DMS114 treated with DMSO at 0.1 percent for 48 hours (cell line): ENCODE results near the gene ISOC1.

Experiments
- DNase-seq: peaks from one replicate; lab custom pipeline; 2025; ENCODE audit not compliant: unreplicated experiment; lab: John Stamatoyannopoulos, UW

The ISOC1 gene

GRCh38 chr5:129094924-129095899, 663 bp downstream of the ISOC1 start:
- DNase-seq: no peak

- no peak for DNase-seq
Observed at GRCh38 chr5:129096382-129096991, 1.9 kb downstream of the ISOC1 start.

DNA sequence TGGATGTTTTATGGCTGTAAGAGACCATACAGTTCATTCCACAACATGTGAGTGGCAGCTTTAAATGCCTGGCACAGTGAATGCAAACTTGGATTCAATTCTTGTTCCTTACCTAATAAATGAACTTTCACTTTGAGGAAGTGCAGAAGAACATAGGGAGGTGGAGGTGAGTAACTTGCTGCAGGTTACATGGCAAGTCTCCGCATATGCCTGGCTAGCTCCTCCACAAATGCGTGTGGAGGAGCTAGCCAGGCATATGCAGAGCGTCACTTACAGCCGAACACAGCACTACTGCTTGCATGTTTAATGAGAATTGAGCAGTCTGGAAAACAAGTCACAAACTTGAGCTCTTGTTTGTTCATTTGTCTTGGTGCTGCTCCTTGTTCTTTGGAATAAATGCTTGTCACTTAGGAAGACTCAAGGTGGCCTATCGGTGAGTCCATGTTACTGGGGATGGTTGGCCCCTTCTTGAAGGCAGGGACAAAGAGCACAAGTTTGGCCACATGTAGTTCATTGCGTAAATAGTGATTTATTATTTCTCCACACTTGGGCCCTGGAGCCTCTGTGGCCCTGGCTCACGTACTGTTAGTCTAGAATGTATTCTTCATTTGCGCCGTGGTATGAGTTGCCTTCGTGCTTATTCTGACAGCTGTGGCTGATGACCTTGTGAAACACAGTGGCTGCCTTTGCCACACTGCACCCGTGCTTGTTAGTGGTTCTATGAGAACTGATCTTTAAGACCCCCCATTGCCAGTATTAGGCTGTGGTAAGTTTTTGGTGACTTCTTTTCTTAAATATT, 3.1 kb downstream of the ISOC1 start:
- no peak for DNase-seq

DNA sequence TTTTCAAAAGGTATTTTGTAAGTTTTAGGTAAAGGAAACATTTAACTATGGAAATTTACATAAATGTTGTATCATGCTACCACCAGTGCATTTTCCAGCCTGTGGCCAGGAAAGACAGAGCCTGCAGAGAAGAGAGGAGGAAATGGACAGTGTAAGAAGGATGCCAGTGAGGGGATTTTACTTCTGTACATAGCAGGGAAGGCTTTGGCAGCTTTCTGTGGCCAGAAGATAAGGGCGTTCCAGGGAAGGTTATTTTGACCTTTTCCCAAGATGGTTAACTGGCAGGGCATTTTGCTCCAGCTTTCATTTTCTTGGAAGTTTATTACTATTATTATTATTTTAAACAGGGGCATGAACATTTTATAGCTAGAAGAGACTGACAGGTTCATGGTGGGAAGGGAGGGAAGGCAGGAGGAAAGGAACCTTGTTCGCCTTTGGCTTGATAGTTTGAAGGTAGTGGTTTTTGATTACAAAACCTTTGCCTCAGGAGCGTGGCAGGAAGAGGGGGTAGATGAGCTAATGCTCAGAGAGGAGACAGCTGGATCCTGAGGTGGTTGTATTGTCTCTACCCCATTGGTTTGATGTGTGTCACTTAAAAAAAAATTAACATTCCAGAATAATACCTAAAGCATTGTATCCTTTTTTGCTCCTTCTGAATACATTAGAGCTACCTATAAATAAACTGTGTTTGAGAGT, 4.1 kb downstream of the ISOC1 start:
- DNase-seq: no peak

- DNase-seq: no peak
Observed at GRCh38 chr5:129099184-129099569, 4.6 kb downstream of the ISOC1 start.

DNA sequence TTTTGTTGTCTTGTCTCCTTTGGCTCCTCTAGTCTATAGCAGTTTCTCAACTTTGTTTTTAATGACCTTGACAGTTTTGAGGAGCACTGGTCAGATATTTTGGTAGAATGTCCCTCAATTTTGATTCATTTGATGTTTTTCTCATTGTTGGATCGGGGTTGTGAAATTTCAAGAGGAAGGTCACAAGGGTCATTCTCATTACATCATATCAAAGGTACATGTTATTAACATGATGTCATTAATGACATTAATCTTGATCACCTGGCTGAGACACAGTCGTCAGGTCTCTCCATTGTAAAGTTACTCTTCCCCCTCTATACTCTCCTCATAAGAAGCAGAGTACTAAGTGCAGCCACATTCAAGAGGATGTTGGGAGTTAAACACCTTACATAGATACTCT, 7.2 kb downstream of the ISOC1 start:
- no peak for DNase-seq

DNA sequence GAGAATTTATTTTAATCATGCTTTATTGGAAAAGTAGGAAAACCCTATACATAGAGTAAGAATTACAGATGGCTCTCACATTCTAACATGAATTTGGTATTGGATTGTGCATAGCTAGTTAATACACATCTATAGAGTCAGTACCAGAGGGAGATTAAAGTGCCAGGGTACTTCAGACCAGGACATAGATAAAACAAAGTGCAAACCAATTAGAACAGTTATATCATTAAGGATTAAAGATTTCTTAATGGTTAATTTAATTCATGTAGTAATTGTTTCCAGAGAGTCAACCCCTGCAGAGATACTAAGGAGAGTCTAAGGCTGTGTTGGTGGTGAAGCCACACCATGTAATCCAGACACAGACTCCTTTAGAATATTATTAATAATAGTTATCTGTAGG, 8.8 kb downstream of the ISOC1 start:
- no peak for DNase-seq

DNA sequence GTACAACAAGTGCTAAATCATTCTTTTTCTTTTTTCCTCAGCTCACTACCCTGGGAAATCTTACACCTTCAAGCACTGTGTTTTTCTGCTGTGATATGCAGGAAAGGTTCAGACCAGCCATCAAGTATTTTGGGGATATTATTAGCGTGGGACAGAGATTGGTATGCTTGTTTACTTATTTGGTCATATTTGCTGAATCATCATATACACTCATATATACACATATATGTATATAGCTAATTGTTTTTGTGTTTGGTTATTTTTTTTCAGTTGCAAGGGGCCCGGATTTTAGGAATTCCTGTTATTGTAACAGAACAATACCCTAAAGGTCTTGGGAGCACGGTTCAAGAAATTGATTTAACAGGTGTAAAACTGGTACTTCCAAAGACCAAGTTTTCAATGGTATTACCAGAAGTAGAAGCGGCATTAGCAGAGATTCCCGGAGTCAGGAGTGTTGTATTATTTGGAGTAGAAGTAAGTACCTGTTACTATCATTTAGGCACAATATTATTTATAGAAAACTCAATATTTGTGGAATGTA, 10.4 kb downstream of the ISOC1 start:
- no peak for DNase-seq

DNA sequence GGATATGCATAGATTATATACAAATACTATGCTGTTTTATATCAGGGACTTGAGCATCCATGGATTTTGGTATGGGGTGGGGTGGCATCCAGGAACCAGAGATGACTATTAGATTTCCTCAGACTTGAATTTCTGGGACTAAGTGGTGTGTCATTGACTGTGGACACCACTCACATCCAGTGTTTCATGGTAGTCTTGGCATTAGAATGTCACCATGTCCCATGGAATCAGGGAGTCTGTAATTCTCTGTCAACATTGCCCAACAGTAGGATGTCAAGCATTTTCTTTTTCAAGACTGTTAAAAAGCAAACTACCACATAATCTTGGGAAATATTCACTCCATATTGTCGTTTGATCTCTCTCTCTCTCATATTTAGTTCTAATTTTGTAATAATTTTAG, 13.1 kb downstream of the ISOC1 start:
- no peak for DNase-seq

- DNase-seq: no peak
Observed at GRCh38 chr5:129110742-129111141, 16.2 kb downstream of the ISOC1 start.

DNA sequence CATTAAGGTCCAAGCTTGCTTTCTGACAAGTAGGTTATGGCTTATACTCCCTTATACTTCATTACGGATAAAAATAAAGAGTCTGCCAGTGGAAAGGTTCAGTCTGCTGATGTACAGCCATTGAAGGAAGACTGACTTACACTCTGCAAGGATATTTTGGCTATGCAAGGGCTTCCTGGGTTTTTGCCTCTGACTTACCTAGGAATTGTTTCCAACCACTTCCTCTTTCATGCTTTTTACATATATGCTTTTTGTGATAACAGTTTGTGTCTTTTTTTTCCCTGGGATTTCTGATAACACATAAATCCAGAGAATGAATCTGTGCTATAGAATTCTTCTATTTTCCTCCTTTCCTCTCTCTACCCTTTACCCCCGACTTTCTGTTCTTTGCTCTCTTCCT, 16.8 kb downstream of the ISOC1 start:
- DNase-seq: no peak

GRCh38 chr5:129112295-129112694, 17.7 kb downstream of the ISOC1 start:
- no peak for DNase-seq

DNA sequence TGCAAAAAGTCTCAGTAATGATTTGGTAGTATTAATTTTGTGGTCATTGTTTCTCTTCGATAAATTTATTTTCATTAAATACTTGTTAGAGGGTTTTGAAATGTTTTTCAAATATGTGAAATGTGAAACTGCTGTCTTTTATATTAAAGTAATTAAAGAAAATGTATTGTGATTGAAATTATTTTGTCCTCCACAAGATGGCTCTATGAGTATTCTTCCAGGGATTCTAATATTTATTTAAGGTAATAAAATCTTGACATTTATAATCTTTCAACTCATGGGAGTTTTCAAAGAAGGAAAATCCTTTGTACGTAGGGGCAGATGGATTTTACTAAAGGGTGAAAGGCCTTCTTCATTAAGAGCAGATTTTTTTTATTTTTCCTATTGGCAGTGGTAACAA, 19.3 kb downstream of the ISOC1 start:
- DNase-seq: no peak

DNA sequence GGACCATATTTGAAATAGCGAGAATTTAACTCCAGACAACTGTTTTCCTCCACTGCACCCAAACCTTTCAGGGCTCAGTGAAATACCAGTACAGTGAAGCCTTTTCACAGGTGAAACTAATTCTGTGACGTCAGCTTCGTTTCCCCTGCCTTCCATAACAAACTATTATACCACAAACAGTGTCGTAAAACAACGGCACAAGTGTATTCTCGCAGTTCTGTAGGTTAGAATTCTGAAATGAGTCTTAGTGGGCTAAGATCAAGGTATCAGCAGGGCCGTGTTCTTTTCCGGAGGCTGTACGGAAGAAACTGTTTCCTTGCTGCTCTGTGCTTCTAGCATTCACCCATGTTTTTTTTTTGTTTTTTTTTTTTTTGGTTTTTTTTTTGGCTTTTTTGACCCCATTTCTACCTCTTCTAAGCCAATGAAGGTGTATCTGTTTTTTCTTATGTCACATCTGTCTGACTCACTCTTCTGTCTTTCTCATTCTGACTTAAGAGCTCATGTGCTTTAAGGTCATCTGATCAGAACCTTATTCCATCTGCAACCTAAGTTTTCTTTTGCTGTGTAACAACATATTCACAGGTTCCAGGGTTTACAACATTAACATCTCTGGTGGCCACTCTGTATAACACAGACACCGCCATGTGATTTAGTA, 20.1 kb downstream of the ISOC1 start:
- DNase-seq: no peak

GRCh38 chr5:129115680-129116079, 21.1 kb downstream of the ISOC1 start:
- no peak for DNase-seq

GRCh38 chr5:129116797-129117196, 22.2 kb downstream of the ISOC1 start:
- no peak for DNase-seq

- DNase-seq: no peak
Observed at GRCh38 chr5:129118405-129118804, 23.9 kb downstream of the ISOC1 start.

DNA sequence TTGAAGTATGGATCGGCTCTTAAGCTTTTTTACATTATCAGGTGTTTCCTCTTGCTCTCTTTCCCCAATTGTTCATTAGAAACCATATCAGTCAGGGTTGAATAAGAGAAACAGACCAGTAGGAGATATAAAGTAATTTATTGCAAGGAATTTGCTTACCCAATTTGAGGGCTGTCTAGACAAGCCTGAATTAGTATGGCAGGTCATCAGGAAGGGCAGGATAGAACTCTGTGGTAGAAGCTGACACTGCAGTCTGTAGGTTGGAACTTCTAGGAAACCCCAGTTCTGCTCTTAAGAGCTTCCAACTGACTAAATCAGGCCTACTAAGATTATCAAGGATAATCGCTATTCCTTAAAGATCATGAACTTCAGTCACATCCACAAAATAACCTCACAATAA, 24.3 kb downstream of the ISOC1 start:
- DNase-seq: no peak

DNA sequence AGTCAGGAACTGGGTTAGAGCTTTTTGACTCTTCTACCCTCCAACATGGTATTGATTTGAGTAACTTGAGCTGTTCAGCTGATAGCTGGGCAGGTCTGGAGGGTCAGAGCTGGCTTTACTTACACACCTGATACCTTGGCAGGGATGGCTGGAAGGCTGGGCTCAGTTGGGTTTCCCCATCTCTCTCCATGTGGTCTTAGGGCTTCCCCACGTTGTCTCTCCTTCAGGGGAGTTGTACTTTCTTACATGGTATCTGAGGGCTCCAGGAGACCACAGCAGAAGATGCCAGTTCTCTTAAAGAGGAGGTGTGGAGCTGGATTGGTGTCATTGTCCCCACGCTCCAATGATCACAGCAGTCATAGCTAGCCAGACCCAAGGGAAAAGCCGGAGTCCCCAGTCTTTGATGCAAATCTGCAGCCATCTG, 25.6 kb downstream of the ISOC1 start:
- DNase-seq: no peak

DNA sequence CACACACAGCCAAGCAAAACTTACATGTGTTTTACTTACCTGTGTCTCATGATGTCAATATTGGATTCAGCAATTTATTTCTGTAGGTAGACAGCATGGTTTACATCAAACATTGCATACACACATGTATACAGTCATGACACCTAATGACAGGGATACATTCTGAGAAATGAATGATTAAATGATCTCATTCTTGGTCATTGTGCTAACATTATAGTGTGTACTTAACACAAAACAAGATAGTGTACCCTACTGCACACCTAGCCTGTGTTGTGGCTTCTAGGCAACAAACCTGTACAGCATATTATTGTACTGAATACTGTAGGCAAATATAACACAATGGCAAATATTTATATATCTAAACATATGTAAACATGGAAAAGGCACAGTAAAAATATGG, 28.0 kb downstream of the ISOC1 start:
- DNase-seq: no peak
